HL-60 (cell line): ENCODE results near the gene DPYD.

ENCODE experiments used
- GABPA ChIP-seq: IDR thresholded peaks from 2 replicates; pipeline ENCODE4 v1.6.1; 2012; ENCODE audit warnings: low read depth
- POLR2AphosphoS5 ChIP-seq: IDR thresholded peaks from 2 replicates; pipeline ENCODE4 v1.6.1; 2012; ENCODE audit warnings: low read depth
- TF ChIP-seq, protein P1 (sequence below): IDR thresholded peaks from one replicate; pipeline ENCODE4 v1.5.1; 2011; ENCODE audit warnings: low read length, control low read depth, inconsistent platforms; ENCODE audit not compliant: insufficient read depth

- TF ChIP-seq, protein P1, sequence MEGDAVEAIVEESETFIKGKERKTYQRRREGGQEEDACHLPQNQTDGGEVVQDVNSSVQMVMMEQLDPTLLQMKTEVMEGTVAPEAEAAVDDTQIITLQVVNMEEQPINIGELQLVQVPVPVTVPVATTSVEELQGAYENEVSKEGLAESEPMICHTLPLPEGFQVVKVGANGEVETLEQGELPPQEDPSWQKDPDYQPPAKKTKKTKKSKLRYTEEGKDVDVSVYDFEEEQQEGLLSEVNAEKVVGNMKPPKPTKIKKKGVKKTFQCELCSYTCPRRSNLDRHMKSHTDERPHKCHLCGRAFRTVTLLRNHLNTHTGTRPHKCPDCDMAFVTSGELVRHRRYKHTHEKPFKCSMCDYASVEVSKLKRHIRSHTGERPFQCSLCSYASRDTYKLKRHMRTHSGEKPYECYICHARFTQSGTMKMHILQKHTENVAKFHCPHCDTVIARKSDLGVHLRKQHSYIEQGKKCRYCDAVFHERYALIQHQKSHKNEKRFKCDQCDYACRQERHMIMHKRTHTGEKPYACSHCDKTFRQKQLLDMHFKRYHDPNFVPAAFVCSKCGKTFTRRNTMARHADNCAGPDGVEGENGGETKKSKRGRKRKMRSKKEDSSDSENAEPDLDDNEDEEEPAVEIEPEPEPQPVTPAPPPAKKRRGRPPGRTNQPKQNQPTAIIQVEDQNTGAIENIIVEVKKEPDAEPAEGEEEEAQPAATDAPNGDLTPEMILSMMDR, result no peak
- TF ChIP-seq POLR2AphosphoS5 (no peak), GABPA (no peak)
These were observed 159.2 kb downstream of the DPYD start for GRCh38 chr1:97761637-97762036.
